ENCODE results near the gene PDZD2. TPM values are rescaled to one million over a fixed set of nuclear protein-coding genes. Genes with fewer than 3 reads are reported as not detected.

The PDZD2 gene
- total RNA-seq, 4 donors from 2014 or later: 6.2 to 21.4 (median 11.8) TPM

DNA sequence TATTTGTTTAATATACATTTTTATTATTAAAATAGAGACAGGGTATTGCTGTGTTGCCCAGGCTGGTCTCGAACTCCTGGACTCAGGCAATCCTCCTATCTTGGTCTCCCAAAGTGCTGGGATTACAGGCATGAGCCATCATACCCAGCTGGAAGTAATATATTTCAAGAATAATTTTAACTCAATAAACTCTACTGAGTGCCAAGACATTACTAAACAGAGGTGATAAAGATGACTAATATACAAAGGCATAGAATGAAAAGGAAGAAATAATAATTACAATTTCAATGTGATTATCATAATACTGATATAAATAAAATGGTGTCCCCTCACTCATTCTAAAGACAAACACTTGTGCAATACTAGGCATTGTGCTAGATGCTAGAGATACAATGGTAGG is 521.3 kb downstream of the PDZD2 start:
- Histone ChIP-seq H3K27ac (no peak overlapping the region), H3K9me3 (no peaks in the 10 kb centered on the region), H3K4me1 (peaks cover 3% of the 10 kb centered on the region in 2 donors), H3K36me3 (no peaks in the 10 kb centered on the region), H3K4me3 (no peak overlapping the region), H3K27me3 (no peaks in the 10 kb centered on the region)
- intact Hi-C loops (cut with DNase I; ENCODE audit: low total_unique reads): no loop called here
- DNase-seq: no peak
- TF ChIP-seq POLR2A (IDR thresholded peaks at IDR 0.05): no peak
- TF ChIP-seq, protein P1, sequence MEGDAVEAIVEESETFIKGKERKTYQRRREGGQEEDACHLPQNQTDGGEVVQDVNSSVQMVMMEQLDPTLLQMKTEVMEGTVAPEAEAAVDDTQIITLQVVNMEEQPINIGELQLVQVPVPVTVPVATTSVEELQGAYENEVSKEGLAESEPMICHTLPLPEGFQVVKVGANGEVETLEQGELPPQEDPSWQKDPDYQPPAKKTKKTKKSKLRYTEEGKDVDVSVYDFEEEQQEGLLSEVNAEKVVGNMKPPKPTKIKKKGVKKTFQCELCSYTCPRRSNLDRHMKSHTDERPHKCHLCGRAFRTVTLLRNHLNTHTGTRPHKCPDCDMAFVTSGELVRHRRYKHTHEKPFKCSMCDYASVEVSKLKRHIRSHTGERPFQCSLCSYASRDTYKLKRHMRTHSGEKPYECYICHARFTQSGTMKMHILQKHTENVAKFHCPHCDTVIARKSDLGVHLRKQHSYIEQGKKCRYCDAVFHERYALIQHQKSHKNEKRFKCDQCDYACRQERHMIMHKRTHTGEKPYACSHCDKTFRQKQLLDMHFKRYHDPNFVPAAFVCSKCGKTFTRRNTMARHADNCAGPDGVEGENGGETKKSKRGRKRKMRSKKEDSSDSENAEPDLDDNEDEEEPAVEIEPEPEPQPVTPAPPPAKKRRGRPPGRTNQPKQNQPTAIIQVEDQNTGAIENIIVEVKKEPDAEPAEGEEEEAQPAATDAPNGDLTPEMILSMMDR (IDR thresholded peaks at IDR 0.05): no peak

Small RNA genes within 50 kb of the gene (microRNA-seq; reads per million reads assigned to microRNA genes)
- not detected for gene MIR4279 (ENCODE audit: borderline microRNAs expressed, borderline replicate concordance)

Small RNA genes within 50 kb of the gene (small RNA-seq; reads per million reads assigned to genes)
- gene AC025458.1: not detected
- gene MIR4279: not detected
- not detected for gene RF00019
- not detected for gene RNU6-358P
- gene RNU6-363P: not detected
- gene RNU6-760P: not detected

Other genes with a start within 250 kb of the PDZD2 start
- 10 to 100 TPM; 17.2 to 82.1 (median 40.5) TPM for gene DROSHA, start 107.0 kb upstream of the PDZD2 start, total RNA-seq
- gene C5orf22, start 106.8 kb upstream of the PDZD2 start, total RNA-seq: 10 to 100 TPM in 3 of 4 donors, 1 to 10 TPM in 1; 5.6 to 31.0 (median 18.3) TPM